ENCODE measurements around the gene DHRS9.

- TF ChIP-seq CTCF (IDR thresholded peaks at IDR 0.05) (no peak), POLR2A (IDR thresholded peaks at IDR 0.05) (no peak)
Measured at GRCh38 chr2:169047256-169048250, 21.8 kb upstream of the DHRS9 start.
